NCI-H2196 (cell line): Measurements from ENCODE around the gene MRNIP.

Source experiments
- DNase-seq: peaks from one replicate; lab custom pipeline; 2025; ENCODE audit not compliant: unreplicated experiment; lab: John Stamatoyannopoulos, UW

The MRNIP gene

DNA sequence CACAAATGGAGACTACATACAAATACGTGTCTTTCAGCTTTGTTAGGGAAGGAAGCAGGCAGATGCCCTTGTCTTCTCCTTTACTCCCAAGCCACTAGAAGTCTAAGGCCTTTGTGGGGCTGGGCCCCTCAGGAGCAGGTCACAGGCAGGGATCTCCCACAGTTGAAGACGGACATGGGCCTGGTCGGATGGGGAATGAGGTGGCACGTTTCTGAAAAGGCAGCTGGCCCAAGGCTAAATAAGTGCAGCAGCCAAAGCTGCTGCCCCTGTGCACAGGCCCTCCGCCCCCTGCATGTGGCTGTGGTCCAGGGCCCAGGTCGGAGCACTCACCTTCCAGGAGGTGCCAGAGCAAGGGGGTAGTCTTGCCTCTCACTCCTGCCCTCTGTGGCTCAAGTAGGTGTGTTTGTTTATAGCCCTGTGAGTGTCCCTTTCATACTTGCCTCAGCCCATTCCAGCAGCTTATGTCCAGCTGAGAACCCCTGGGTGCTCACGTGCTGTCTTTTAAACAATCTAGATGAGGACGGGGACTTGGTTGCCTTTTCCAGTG is 36.1 kb downstream of the MRNIP start:
- DNase-seq = no peak

DNA sequence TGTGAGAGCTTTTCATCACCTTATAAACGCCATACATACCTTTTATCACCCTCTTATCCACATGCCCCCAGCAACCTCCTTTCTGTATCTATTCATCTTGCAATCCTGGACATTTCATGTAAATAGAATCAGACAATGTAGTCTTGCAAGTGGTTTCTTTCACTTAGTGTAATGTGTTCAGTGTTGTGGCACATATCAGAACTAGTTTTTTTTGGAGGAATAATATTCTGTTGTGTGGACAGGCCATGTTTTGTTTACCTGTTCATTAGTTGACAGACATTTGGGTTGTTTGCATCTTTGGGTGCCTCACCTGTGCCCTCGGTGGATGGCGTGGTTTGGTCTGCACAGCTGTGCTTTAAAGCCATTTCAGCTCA is 36.6 kb downstream of the MRNIP start:
- no peak for DNase-seq

GRCh38 chr5:179821298-179822058 is 37.1 kb downstream of the MRNIP start:
- DNase-seq = peak; percentile 92

GRCh38 chr5:179820483-179821297 is 37.9 kb downstream of the MRNIP start, which contains the start of gene SQSTM1:
Gene SQSTM1 (plus strand): TSS chr5:179820905. CDS start chr5:179820937, 32 bp downstream.
- peak; percentile 80 for DNase-seq

DNA sequence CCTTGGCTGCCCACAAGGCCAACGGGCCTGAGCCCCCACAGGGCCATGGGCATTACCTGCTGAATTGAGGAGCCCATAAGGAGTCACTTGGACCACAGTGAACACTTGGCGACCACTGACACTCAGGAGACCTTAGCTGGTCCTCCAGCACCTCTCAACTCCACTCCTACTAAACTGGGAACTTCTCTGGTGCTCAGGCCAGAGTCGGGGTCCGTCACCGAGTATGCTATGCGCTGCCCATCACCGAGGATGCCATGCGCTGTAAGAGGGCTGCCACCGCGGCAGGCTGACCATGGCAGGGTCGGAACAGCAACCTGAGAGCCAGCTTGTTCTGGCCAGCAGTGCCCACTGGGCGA is 38.5 kb downstream of the MRNIP start:
- DNase-seq = peak; percentile 41

- peak; percentile 75 for DNase-seq
Measured at GRCh38 chr5:179819296-179820126, 39.1 kb downstream of the MRNIP start.

DNA sequence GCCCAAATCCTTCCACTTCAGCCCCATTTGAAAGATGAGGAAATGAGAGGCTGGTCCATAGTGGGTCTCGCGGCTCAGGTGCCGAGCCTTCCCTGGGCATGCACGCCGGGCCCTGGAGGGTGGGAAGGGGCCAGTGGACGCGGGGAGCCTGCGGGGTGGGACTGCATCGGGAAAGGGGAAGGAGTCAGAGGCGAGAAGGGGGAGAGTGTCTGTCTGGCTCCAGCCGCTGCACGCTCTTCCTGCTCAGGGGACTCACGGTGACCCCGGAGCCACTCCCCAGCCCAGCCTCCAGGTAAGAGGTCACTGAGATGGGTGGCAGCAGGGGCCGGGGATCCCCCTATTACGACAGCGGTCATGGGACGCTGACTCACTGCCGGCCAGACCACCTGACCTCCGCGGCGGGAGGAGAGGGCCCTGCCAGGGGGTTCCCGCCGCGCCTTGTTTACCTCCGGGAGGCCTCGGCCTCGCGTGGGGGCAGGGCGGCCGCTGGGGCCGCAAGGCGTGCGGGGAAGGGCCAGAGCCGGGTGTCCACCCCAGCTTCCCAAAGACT is 39.8 kb downstream of the MRNIP start:
- DNase-seq = peak; percentile 92

DNA sequence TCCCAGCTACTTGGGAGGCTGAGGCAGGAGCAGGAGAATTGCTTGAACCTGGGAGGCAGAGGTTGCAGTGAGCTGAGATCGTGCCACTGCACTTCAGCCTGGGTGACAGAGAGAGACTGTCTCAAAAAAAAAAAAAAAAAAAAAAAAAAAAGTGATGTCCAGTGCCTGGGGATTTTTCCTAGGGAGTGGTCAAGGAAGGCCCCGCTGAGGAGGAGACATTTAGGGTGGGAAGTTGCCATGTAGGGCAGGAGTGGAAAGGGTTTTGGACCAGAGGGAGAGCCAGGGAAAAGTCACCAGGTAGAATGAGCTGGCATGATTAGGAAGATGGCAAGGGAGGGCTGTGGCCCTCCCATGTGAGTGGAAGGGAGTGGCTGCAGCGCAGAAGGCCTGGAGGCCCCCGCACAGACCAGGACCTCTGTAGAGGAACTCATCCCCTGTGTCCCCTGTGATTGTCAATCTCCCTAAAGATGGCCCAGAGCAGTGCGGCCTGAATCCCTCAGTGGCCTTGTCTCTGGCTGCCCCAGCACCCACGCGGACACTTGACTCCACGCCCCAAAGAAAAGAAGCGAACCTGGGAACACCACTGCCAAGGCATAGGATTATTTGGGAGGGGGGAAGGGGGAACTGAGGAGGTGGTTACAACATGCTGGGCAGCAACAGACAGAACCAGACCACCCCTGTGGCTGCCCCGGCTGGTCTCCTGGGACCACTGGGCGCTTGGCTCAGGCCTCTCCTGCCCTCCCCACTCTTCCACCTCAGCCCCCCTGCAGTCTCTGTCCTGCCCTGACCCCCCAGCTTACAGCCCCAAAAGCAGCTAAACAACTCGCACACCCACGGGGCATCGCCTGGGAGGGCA is 40.5 kb downstream of the MRNIP start:
- no peak for DNase-seq

DNA sequence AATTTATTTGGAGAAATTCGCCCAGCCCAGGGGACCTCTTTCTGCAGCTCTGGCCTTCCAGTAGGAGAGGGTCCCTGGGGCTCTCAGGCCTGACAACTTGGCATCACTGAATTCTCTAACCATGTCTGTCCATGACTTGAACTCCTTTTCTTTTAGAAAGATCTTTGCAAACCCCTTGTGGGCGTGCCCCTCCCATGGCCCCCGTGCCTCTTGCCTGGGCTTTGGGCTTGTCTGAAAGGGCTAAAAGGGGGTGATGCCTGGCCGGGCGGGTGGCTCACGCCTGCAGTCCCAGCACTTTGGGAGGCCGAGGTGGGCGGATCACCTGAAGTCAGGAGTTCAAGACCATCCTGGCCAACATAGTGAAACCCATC is 41.2 kb downstream of the MRNIP start:
- DNase-seq = no peak

- DNase-seq = no peak
Measured at GRCh38 chr5:179816796-179817469, 41.7 kb downstream of the MRNIP start.

DNA sequence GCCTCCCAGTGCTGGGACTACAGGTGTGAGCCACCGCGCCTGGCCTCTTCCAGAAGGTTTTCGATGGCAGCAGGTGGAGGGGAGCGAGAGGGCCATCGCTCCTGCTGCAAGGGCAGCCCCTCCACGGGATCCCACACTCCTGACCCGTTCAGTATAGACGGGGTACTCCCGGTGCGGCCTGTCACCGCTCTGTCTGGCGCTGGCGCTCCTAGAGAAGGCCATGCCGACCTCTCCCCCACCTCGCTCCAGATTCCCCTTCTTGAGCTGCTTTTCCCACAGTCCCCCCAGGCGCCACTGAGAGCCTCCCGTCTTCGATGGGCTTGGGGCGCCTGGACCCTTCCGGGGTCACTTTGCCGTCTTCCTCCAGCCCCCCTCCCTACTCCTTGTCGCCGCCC is 42.2 kb downstream of the MRNIP start:
- no peak for DNase-seq

DNA sequence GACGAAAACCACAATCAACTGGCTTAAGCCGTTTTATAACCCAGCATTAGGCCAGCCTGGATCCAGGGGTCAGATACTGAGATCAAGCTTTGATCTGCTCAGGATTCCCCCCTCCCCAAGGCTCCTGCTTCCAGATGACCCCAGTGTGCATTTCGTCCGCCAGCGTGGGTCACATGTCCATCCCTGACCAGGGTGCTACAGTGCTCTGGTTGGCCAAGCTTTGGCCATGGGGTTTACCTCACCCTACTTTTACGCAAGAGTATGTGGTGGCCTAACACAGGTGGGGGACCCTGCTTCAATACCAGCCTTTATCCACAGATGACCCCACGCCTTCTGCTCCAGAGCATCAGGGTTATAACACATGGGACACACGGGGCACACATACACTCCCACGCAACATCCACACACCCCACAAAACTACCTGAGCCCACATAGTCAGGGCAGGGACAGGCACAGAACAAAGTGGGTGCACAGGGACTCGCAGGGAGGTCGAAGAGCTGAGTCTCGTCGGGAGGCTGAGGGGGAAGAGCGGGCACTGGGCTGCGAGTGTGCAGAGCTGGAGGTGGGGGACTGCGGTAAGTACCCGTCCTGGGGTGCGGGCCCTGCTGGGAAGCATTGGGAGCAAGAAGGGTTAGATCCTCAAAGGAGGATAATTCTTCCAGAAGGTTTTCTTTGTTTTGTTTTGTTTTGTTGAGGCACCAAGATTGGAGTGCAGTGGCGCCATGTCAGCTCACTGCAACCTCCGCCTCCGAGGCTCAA is 42.9 kb downstream of the MRNIP start:
- no peak for DNase-seq

- DNase-seq = no peak
Measured at GRCh38 chr5:179814090-179814489, 44.5 kb downstream of the MRNIP start.

- no peak for DNase-seq
Measured at GRCh38 chr5:179812997-179813607, 45.5 kb downstream of the MRNIP start.

GRCh38 chr5:179812135-179812825 is 46.3 kb downstream of the MRNIP start:
- DNase-seq = no peak

GRCh38 chr5:179806250-179807048 is 52.2 kb downstream of the MRNIP start, which contains the start of gene MGAT4B:
Gene MGAT4B (minus strand): TSS chr5:179806866. CDS start chr5:179806583, 283 bp downstream.
- peak; percentile 74 for DNase-seq
